T-cell (primary cell): ENCODE data around the gene DEK. TPM values are rescaled to one million over a fixed set of nuclear protein-coding genes. Genes with fewer than 3 reads are reported as not detected.

Experiments used
- ATAC-seq, 4 experiments: fragments of 200-7000 bp in 3 of 4; fragments of 150-1000 bp in 1 of 4; cut with Tn5 transposase; replicated peaks in 1 of 4; 1 replicate in 3 of 4; 2 replicates in 1 of 4; pipeline ENCODE4 v1.10.0; 2021; ENCODE audit warnings: moderate library complexity in 3 of 4, mild to moderate bottlenecking in 2 of 4, moderate number of reproducible peaks in 1 of 4
- CTCF ChIA-PET, 2 donors: fragments of 300-600 bp; sonication (Branson Sonifier 250); formaldehyde crosslinking; loops; one replicate each; lab custom pipeline; 2022; ENCODE audit warnings: antibody characterized with exemption in 2 of 2; lab: Charles Lee
- POLR2A ChIA-PET, 2 donors: fragments of 300-600 bp; sonication (Branson Sonifier 250); formaldehyde crosslinking; loops; one replicate each; lab custom pipeline; 2022; ENCODE audit warnings: antibody characterized with exemption in 2 of 2; lab: Charles Lee
- DNase-seq, 35 experiments: peaks; one replicate each; pipeline versions ENCODE4 v3.0.0 to v3.0.0-alpha.2; 2013 to 2023
- H3K27ac ChIP-seq: one replicate; pipeline ENCODE4 v1.5.1; 2013; ENCODE audit warnings: low read length
- H3K27me3 ChIP-seq, 2 experiments: replicated peaks in 1 of 2; 1 replicate in 1 of 2; 2 replicates in 1 of 2; pipeline versions ENCODE4 v1.6.1 to v1.7.0; 2013; ENCODE audit warnings: low read length in 1 of 2, mixed read lengths in 1 of 2; ENCODE audit not compliant: control insufficient read depth in 2 of 2, insufficient read depth in 2 of 2; ENCODE audit errors: extremely low read depth in 1 of 2
- H3K36me3 ChIP-seq, 2 donors: 1 replicate in 1 of 2; 2 replicates in 1 of 2; pipeline versions ENCODE4 v1.6.1 to v1.7.0; 2013; ENCODE audit warnings: low read length in 1 of 2; ENCODE audit not compliant: control insufficient read depth in 2 of 2, insufficient read depth in 1 of 2; ENCODE audit errors: extremely low read depth in 1 of 2
- H3K4me1 ChIP-seq, 2 experiments: 1 replicate in 1 of 2; 2 replicates in 1 of 2; pipeline versions ENCODE4 v1.6.1 to v1.7.0; 2013; ENCODE audit warnings: low read length in 2 of 2, mixed read lengths in 1 of 2; ENCODE audit not compliant: insufficient read depth in 2 of 2, control insufficient read depth in 1 of 2; ENCODE audit errors: extremely low read depth in 1 of 2
- H3K4me3 ChIP-seq, 2 donors: 1 replicate in 1 of 2; 2 replicates in 1 of 2; pipeline versions ENCODE4 v1.5.1 to v1.7.0; 2013; ENCODE audit warnings: mild to moderate bottlenecking in 2 of 2, low read length in 1 of 2, moderate library complexity in 1 of 2; ENCODE audit not compliant: control insufficient read depth in 1 of 2; ENCODE audit errors: extremely low read depth in 1 of 2
- H3K9me3 ChIP-seq: 2 replicates; pipeline ENCODE4 v1.7.0; 2013
- H3K27ac Mint-ChIP-seq, 2 donors: one replicate each; pipeline ENCODE4 v1.8.0; 2020 to 2021; ENCODE audit warnings: mild to moderate bottlenecking in 2 of 2, mixed read lengths in 2 of 2
- H3K27me3 Mint-ChIP-seq, 2 donors: one replicate each; pipeline ENCODE4 v1.8.0; 2021 to 2022; ENCODE audit warnings: mixed read lengths in 2 of 2
- H3K36me3 Mint-ChIP-seq: one replicate; pipeline ENCODE4 v1.8.0; 2021; ENCODE audit warnings: mixed read lengths
- H3K4me1 Mint-ChIP-seq, 3 donors: one replicate each; pipeline ENCODE4 v1.8.0; 2020 to 2022; ENCODE audit warnings: mixed read lengths in 3 of 3, mild to moderate bottlenecking in 1 of 3
- H3K4me3 Mint-ChIP-seq, 3 donors: one replicate each; pipeline ENCODE4 v1.8.0; 2020 to 2022; ENCODE audit warnings: mild to moderate bottlenecking in 3 of 3, mixed read lengths in 3 of 3, moderate library complexity in 3 of 3
- H3K9me3 Mint-ChIP-seq, 3 donors: one replicate each; pipeline ENCODE4 v1.8.0; 2020 to 2022; ENCODE audit warnings: mixed read lengths in 3 of 3
- WGBS: methylation state at CpG from one replicate; pipeline ENCODE4 v1.1.5; 2013; ENCODE audit warnings: missing lambda C conversion rate; ENCODE audit not compliant: insufficient coverage; 5-methylcytosine and 5-hydroxymethylcytosine counted together
- total RNA-seq, 35 experiments: library from RNA in 6 of 35; stranded (reverse) in 6 of 35; fragments of 120-200 nt in 1 of 35; gene quantifications; one replicate each; pipeline versions ENCODE4 v1.2.1 to v1.2.4 and lab custom pipeline; 2013 to 2026

The DEK gene
- total RNA-seq, 5 donors from 2014 or later (not counting 1 experiment from before 2014, with no cell fraction given): 60.7 to 113 (median 103) TPM

- ChIA-PET POLR2A (no interaction called here), CTCF (no interaction called here)
- H3K36me3 ChIP-seq: peaks cover 0 to 52% of the 10 kb centered on the region in 2 donors
- H3K27me3 ChIP-seq: no peaks in the 10 kb centered on the region
- no peak overlapping the region for H3K27ac Mint-ChIP-seq
- no peaks in the 10 kb centered on the region for H3K9me3 Mint-ChIP-seq
- H3K4me1 ChIP-seq: no peaks in the 10 kb centered on the region
- no peak overlapping the region for H3K4me3 ChIP-seq
- no peaks in the 10 kb centered on the region for H3K27me3 Mint-ChIP-seq
- H3K4me3 Mint-ChIP-seq: no peak overlapping the region
- ATAC-seq (no peak), DNase-seq (no peak)
- peaks cover 6 to 32% (median 26%) of the 10 kb centered on the region in 3 donors for H3K4me1 Mint-ChIP-seq
- H3K9me3 ChIP-seq: no peaks in the 10 kb centered on the region
- H3K27ac ChIP-seq: no peak overlapping the region
- WGBS: no CpG with 5 or more reads among the region's 6 CpGs
- H3K36me3 Mint-ChIP-seq: peaks cover 41% of the 10 kb centered on the region
These were observed 9.5 kb downstream of the DEK start for GRCh38 chr6:18254793-18255192.

DNA sequence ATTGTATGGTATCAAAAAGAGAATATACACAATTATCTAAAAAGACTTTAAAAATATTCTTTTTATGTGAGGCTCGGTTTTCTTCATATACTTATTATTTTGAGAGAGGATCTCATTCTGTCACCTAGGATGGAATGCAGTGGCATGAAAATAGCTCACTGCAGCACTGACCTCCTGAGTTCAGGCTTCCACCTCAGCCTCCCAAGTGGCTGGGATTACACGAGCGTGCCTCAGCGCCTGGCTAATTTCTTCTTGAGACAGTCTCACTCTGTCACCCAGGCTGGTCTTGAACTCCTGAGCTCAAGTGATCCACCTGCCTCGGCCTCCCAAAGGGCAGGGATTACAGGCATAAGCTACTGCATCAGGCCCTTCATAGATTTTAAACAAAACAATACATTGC lies 10.7 kb downstream of the DEK start:
- H3K36me3 ChIP-seq: peaks cover 0 to 61% of the 10 kb centered on the region in 2 donors

DNA sequence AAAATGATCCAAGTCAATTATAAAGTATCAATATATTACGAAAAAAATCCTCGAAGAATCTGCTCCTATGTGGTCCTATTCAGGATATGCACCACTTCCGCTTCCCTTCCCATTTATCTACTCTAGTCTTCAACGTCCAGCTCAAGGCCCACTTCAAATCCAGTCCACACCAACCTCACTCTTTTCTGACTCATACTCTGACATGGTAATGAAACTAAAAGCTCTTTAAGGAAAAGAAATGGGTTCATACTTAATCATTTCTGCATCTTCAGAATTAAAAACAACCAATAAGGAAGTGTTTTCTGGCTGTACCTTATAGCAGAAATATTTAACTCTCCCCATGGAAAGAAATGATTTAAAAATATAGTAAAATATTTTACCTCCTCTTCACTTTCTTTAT lies 15.1 kb downstream of the DEK start:
- POLR2A ChIA-PET: no interaction called here
- Mint-ChIP-seq H3K9me3 (no peaks in the 10 kb centered on the region), H3K4me1 (peaks cover 12 to 45% (median 43%) of the 10 kb centered on the region in 3 donors), H3K4me3 (no peak overlapping the region), H3K27me3 (no peaks in the 10 kb centered on the region), H3K27ac (no peak overlapping the region), H3K36me3 (peaks cover 69% of the 10 kb centered on the region)
- no peak for DNase-seq
- CTCF ChIA-PET: no interaction called here
- peaks cover 0 to 36% of the 10 kb centered on the region in 2 donors for H3K36me3 ChIP-seq
- no peak for ATAC-seq
- H3K4me3 ChIP-seq: no peak overlapping the region
- H3K4me1 ChIP-seq: peaks cover 0 to 3% of the 10 kb centered on the region in 2 experiments
- no CpG with 5 or more reads among the region's 4 CpGs for WGBS
- no peaks in the 10 kb centered on the region for H3K27me3 ChIP-seq
- no peak overlapping the region for H3K27ac ChIP-seq
- H3K9me3 ChIP-seq: no peaks in the 10 kb centered on the region

More for the DNA sequence above, 10.7 kb downstream of the DEK start:
- CTCF ChIA-PET: interaction anchor here in 1 of 2 donors (0.6 kb wide), 1 partner anchor 15 kb away, joined by 4 read pairs; no protein-coding TSS in a partner anchor
- no peak overlapping the region for H3K4me3 Mint-ChIP-seq
- DNase-seq (no peak), ATAC-seq (no peak)
- no peak overlapping the region for H3K27ac ChIP-seq
- no peaks in the 10 kb centered on the region for H3K27me3 Mint-ChIP-seq
- H3K4me1 Mint-ChIP-seq: peaks cover 12 to 30% (median 19%) of the 10 kb centered on the region in 3 donors
- POLR2A ChIA-PET: no interaction called here
- peaks cover 52% of the 10 kb centered on the region for H3K36me3 Mint-ChIP-seq
- H3K27me3 ChIP-seq: no peaks in the 10 kb centered on the region
- no peaks in the 10 kb centered on the region for H3K9me3 ChIP-seq
- no peaks in the 10 kb centered on the region for H3K4me1 ChIP-seq
- H3K27ac Mint-ChIP-seq: no peak overlapping the region
- 88% methylated on average over 4 of the region's 5 CpGs for WGBS
- no peaks in the 10 kb centered on the region for H3K9me3 Mint-ChIP-seq
- no peak overlapping the region for H3K4me3 ChIP-seq

- H3K36me3 ChIP-seq: peaks cover 0 to 33% of the 10 kb centered on the region in 2 donors
- ChIA-PET POLR2A (no interaction called here), CTCF (no interaction called here)
- H3K27ac ChIP-seq: no peak overlapping the region
- Mint-ChIP-seq H3K4me1 (peaks cover 12 to 48% (median 46%) of the 10 kb centered on the region in 3 donors), H3K27me3 (no peaks in the 10 kb centered on the region), H3K27ac (no peak overlapping the region), H3K4me3 (no peak overlapping the region), H3K36me3 (peaks cover 70% of the 10 kb centered on the region), H3K9me3 (no peaks in the 10 kb centered on the region)
- H3K27me3 ChIP-seq: no peaks in the 10 kb centered on the region
- no peak overlapping the region for H3K4me3 ChIP-seq
- WGBS: 90% methylated on average over 1 of the region's 2 CpGs
- no peak for ATAC-seq
- no peak for DNase-seq
- H3K4me1 ChIP-seq: peaks cover 0 to 3% of the 10 kb centered on the region in 2 experiments
- H3K9me3 ChIP-seq: no peaks in the 10 kb centered on the region
These were observed 15.6 kb downstream of the DEK start for GRCh38 chr6:18248698-18249097.

GRCh38 chr6:18247002-18247401 lies 17.3 kb downstream of the DEK start:
- no peaks in the 10 kb centered on the region for H3K27me3 Mint-ChIP-seq
- Histone ChIP-seq H3K9me3 (no peaks in the 10 kb centered on the region), H3K27ac (no peak overlapping the region), H3K4me3 (no peak overlapping the region), H3K27me3 (no peaks in the 10 kb centered on the region), H3K4me1 (peaks cover 0 to 5% of the 10 kb centered on the region in 2 experiments), H3K36me3 (peaks cover 0 to 25% of the 10 kb centered on the region in 2 donors)
- peaks cover 27 to 59% (median 58%) of the 10 kb centered on the region in 3 donors for H3K4me1 Mint-ChIP-seq
- H3K27ac Mint-ChIP-seq: peak overlapping the region in 1 of 2 donors; percentile 20
- DNase-seq: no peak
- no peaks in the 10 kb centered on the region for H3K9me3 Mint-ChIP-seq
- H3K36me3 Mint-ChIP-seq: peaks cover 79% of the 10 kb centered on the region
- POLR2A ChIA-PET: no interaction called here
- no peak overlapping the region for H3K4me3 Mint-ChIP-seq
- no peak for ATAC-seq
- CTCF ChIA-PET: interaction anchor here in 1 of 2 donors (0.5 kb wide), 1 partner anchor 9 kb away, joined by 5 read pairs; no protein-coding TSS in a partner anchor

- CTCF ChIA-PET: interaction anchor here in 1 of 2 donors (0.5 kb wide), 1 partner anchor 8 kb away, joined by 5 read pairs; no protein-coding TSS in a partner anchor
- H3K4me1 ChIP-seq: peaks cover 2 to 7% of the 10 kb centered on the region in 2 experiments
- H3K9me3 ChIP-seq: no peaks in the 10 kb centered on the region
- H3K9me3 Mint-ChIP-seq: no peaks in the 10 kb centered on the region
- POLR2A ChIA-PET: no interaction called here
- H3K4me3 ChIP-seq: no peak overlapping the region
- H3K27ac Mint-ChIP-seq: peak overlapping the region in 1 of 2 donors; percentile 45
- no peaks in the 10 kb centered on the region for H3K27me3 ChIP-seq
- peaks cover 35 to 59% (median 59%) of the 10 kb centered on the region in 3 donors for H3K4me1 Mint-ChIP-seq
- H3K27ac ChIP-seq: no peak overlapping the region
- peaks cover 0 to 23% of the 10 kb centered on the region in 2 donors for H3K36me3 ChIP-seq
- no peak for DNase-seq
- ATAC-seq: no peak
- no peak overlapping the region for H3K4me3 Mint-ChIP-seq
- peaks cover 71% of the 10 kb centered on the region for H3K36me3 Mint-ChIP-seq
- no peaks in the 10 kb centered on the region for H3K27me3 Mint-ChIP-seq
These were observed 18.1 kb downstream of the DEK start for GRCh38 chr6:18246205-18246604.
